Loucy (cell line): ENCODE results near the gene MYPN.

Source experiments
- H2AFZ ChIP-seq: fragments of 200-600 bp; sonication (generic); 2 replicates; pipeline ENCODE4 v1.6.0; 2016; ENCODE audit warnings: antibody characterized with exemption, mild to moderate bottlenecking, low read length, moderate library complexity
- H3F3A ChIP-seq: fragments of 200-600 bp; 2 replicates; pipeline ENCODE4 v1.6.0; 2016; ENCODE audit warnings: antibody characterized with exemption, low read depth, mild to moderate bottlenecking
- H3K27me3 ChIP-seq: fragments of 200-600 bp; sonication (generic); 2 replicates; pipeline ENCODE4 v1.6.1; 2014; ENCODE audit warnings: low read length, mild to moderate bottlenecking; ENCODE audit not compliant: insufficient read depth, poor library complexity, severe bottlenecking
- H3K36me3 ChIP-seq: fragments of 200-600 bp; sonication (generic); 2 replicates; pipeline ENCODE4 v1.6.1; 2016; ENCODE audit warnings: low read length; ENCODE audit not compliant: insufficient read depth
- H3K4me1 ChIP-seq: fragments of 200-600 bp; sonication (generic); 2 replicates; pipeline ENCODE4 v1.5.1; 2014; ENCODE audit warnings: low read length, mild to moderate bottlenecking; ENCODE audit not compliant: insufficient read depth, poor library complexity, severe bottlenecking
- H3K4me2 ChIP-seq: fragments of 200-600 bp; sonication (generic); 2 replicates; pipeline ENCODE4 v1.6.0; 2014; ENCODE audit warnings: antibody characterized with exemption, low read length, low read depth, mild to moderate bottlenecking; ENCODE audit not compliant: poor library complexity, severe bottlenecking
- H3K4me3 ChIP-seq: fragments of 200-600 bp; sonication (generic); 2 replicates; pipeline ENCODE4 v1.5.1; 2014; ENCODE audit warnings: low read length, mild to moderate bottlenecking, mixed read lengths; ENCODE audit not compliant: poor library complexity, severe bottlenecking
- H3K79me2 ChIP-seq: fragments of 200-600 bp; sonication (generic); 2 replicates; pipeline ENCODE4 v1.6.1; 2014; ENCODE audit warnings: low read length; ENCODE audit not compliant: insufficient read depth
- H3K9ac ChIP-seq: fragments of 200-600 bp; sonication (generic); 2 replicates; pipeline ENCODE4 v1.6.0; 2014; ENCODE audit warnings: mild to moderate bottlenecking, low read depth, low read length, moderate library complexity; ENCODE audit not compliant: poor library complexity, severe bottlenecking
- H3K9me2 ChIP-seq: fragments of 200-600 bp; sonication (generic); replicated peaks from 2 replicates; pipeline ENCODE4 v1.6.1; 2016; ENCODE audit warnings: low read depth, low read length, mixed read lengths
- H3K9me3 ChIP-seq: fragments of 200-600 bp; sonication (generic); 2 replicates; pipeline ENCODE4 v1.6.1; 2014; ENCODE audit warnings: mild to moderate bottlenecking, antibody characterized with exemption, low read length, low read depth; ENCODE audit not compliant: insufficient read depth
- H4K20me1 ChIP-seq: fragments of 200-600 bp; sonication (generic); 2 replicates; pipeline ENCODE4 v1.6.0; 2014; ENCODE audit warnings: antibody characterized with exemption, low read length, mild to moderate bottlenecking; ENCODE audit not compliant: insufficient read depth, poor library complexity, severe bottlenecking
- CTCF ChIP-seq: fragments of 200-600 bp; sonication (generic); conservative IDR thresholded peaks from 2 replicates; pipeline ENCODE4 v1.5.1; 2014; ENCODE audit warnings: mild to moderate bottlenecking, antibody characterized with exemption, low read length
- EZH2phosphoT487 ChIP-seq: fragments of 200-600 bp; IDR thresholded peaks from 2 replicates; pipeline ENCODE4 v1.6.1; 2018; ENCODE audit warnings: antibody characterized with exemption, mild to moderate bottlenecking, moderate library complexity, borderline replicate concordance

The MYPN gene

GRCh38 chr10:68222391-68222790 lies 113.1 kb downstream of the MYPN start:
- no peaks in the 10 kb centered on the region for H3F3A ChIP-seq

GRCh38 chr10:68223535-68224165 lies 114.4 kb downstream of the MYPN start:
- TF ChIP-seq EZH2phosphoT487 (no peak), CTCF (peak; percentile 35)

More at GRCh38 chr10:68222391-68222790, 113.1 kb downstream of the MYPN start:
- Histone ChIP-seq H3K9me3 (no peaks in the 10 kb centered on the region), H3K4me1 (no peaks in the 10 kb centered on the region), H3K79me2 (no peaks in the 10 kb centered on the region), H4K20me1 (no peaks in the 10 kb centered on the region), H3K4me3 (no peak overlapping the region), H3K27me3 (no peaks in the 10 kb centered on the region), H3K36me3 (no peaks in the 10 kb centered on the region), H3K9ac (no peak overlapping the region), H3K4me2 (no peak overlapping the region), H3K9me2 (no peaks in the 10 kb centered on the region), H2AFZ (no peak overlapping the region)
- TF ChIP-seq EZH2phosphoT487: no peak
- no peak for TF ChIP-seq CTCF

GRCh38 chr10:68224810-68225209 lies 115.5 kb downstream of the MYPN start:
- Histone ChIP-seq H3K9me2 (no peaks in the 10 kb centered on the region), H3K9ac (no peak overlapping the region), H3K9me3 (no peaks in the 10 kb centered on the region), H3K27me3 (no peaks in the 10 kb centered on the region), H3K4me1 (no peaks in the 10 kb centered on the region), H4K20me1 (no peaks in the 10 kb centered on the region), H2AFZ (no peak overlapping the region), H3K79me2 (no peaks in the 10 kb centered on the region), H3K36me3 (no peaks in the 10 kb centered on the region), H3F3A (no peaks in the 10 kb centered on the region), H3K4me3 (no peak overlapping the region), H3K4me2 (no peak overlapping the region)
- TF ChIP-seq CTCF (no peak), EZH2phosphoT487 (no peak)

More at GRCh38 chr10:68223535-68224165, 114.4 kb downstream of the MYPN start:
- Histone ChIP-seq H2AFZ (peak overlapping the region; percentile 30; the same call in 1 of the 2 replicates), H3K9ac (no peak overlapping the region), H3K36me3 (no peaks in the 10 kb centered on the region), H4K20me1 (no peaks in the 10 kb centered on the region), H3K4me3 (no peak overlapping the region), H3K9me3 (no peaks in the 10 kb centered on the region), H3K4me2 (no peak overlapping the region), H3K79me2 (no peaks in the 10 kb centered on the region), H3K4me1 (no peaks in the 10 kb centered on the region), H3F3A (no peaks in the 10 kb centered on the region), H3K27me3 (no peaks in the 10 kb centered on the region), H3K9me2 (no peaks in the 10 kb centered on the region)
